WTC11 (cell line): Measurements from ENCODE around the gene ACOX3.

ENCODE experiments used
- ATF2 ChIP-seq: sonication (generic); formaldehyde crosslinking; IDR thresholded peaks from 2 replicates; pipeline ENCODE4 v1.8.1; 2022; ENCODE audit warnings: low read depth, missing genetic modification reagents, borderline replicate concordance
- CBFB ChIP-seq: sonication (generic); formaldehyde crosslinking; IDR thresholded peaks from 2 replicates; pipeline ENCODE4 v1.8.1; 2022; ENCODE audit warnings: mild to moderate bottlenecking, low read depth, missing genetic modification reagents
- ETV6 ChIP-seq: sonication (generic); formaldehyde crosslinking; IDR thresholded peaks from 2 replicates; pipeline ENCODE4 v1.8.1; 2022; ENCODE audit warnings: mild to moderate bottlenecking, missing genetic modification reagents
- NR3C1 ChIP-seq: sonication (generic); formaldehyde crosslinking; conservative IDR thresholded peaks from 2 replicates; pipeline ENCODE4 v1.8.1; 2023; ENCODE audit warnings: low read depth, mild to moderate bottlenecking, missing genetic modification reagents
- ZNF232 ChIP-seq: sonication (generic); formaldehyde crosslinking; IDR thresholded peaks from 2 replicates; pipeline ENCODE4 v1.8.0; 2022; ENCODE audit warnings: mild to moderate bottlenecking, missing genetic modification reagents
- TF ChIP-seq, protein P1 (sequence below): fragments of 200-600 bp; IDR thresholded peaks from 2 replicates; pipeline ENCODE4 v1.8.0; 2022; ENCODE audit warnings: antibody characterized with exemption

DNA sequence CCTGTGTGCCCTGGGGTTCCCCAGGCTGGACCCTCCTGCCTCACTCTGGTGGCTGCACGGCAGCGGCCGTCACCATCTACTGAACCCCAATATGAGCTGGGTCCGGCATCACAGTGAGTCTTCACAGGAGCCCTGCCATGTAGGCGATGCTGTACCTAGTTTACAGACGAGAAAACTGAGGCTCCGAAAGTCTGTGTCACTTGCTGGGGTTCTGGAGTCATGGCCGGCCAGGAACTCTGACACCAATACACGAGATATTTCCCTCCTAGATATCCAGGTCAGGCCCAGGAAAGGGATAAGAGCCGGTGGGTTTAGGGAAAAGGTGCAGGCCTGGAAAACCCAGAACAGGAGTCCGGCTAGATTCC lies 96.6 kb downstream of the ACOX3 start:
- TF ChIP-seq ATF2 (no peak), CBFB (CRISPR knock-in tag) (no peak), ZNF232 (CRISPR knock-in tag) (no peak), ETV6 (CRISPR knock-in tag) (no peak), NR3C1 (CRISPR knock-in tag) (no peak)
- TF ChIP-seq, protein P1, sequence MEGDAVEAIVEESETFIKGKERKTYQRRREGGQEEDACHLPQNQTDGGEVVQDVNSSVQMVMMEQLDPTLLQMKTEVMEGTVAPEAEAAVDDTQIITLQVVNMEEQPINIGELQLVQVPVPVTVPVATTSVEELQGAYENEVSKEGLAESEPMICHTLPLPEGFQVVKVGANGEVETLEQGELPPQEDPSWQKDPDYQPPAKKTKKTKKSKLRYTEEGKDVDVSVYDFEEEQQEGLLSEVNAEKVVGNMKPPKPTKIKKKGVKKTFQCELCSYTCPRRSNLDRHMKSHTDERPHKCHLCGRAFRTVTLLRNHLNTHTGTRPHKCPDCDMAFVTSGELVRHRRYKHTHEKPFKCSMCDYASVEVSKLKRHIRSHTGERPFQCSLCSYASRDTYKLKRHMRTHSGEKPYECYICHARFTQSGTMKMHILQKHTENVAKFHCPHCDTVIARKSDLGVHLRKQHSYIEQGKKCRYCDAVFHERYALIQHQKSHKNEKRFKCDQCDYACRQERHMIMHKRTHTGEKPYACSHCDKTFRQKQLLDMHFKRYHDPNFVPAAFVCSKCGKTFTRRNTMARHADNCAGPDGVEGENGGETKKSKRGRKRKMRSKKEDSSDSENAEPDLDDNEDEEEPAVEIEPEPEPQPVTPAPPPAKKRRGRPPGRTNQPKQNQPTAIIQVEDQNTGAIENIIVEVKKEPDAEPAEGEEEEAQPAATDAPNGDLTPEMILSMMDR: no peak
